GM23338 (cell line): ENCODE results near the gene LYST. TPM values are rescaled to one million over a fixed set of nuclear protein-coding genes. Genes with fewer than 3 reads are reported as not detected.
A peak's percentile ranks its signal among the peaks of the same experiment; 100 is the strongest.

Experiments used
- ATAC-seq: fragments of 200-7000 bp; cut with Tn5 transposase; 3 replicates; pipeline ENCODE4 v1.9.1; 2020
- DNase-seq: peaks from one replicate; pipeline ENCODE4 v3.0.0-alpha.2; 2015; ENCODE audit warnings: low spot score
- H2AFZ ChIP-seq: fragments of 200-600 bp; sonication (generic); 2 replicates; pipeline ENCODE4 v1.8.0; 2016; ENCODE audit warnings: antibody characterized with exemption, mild to moderate bottlenecking, moderate library complexity
- H3F3A ChIP-seq: fragments of 200-600 bp; sonication (generic); replicated peaks from 2 replicates; pipeline ENCODE4 v1.8.0; 2017; ENCODE audit warnings: antibody characterized with exemption, mixed run types, low read depth
- H3K27ac ChIP-seq: fragments of 200-600 bp; sonication (generic); 2 replicates; pipeline ENCODE4 v1.6.1; 2016; ENCODE audit warnings: low read depth
- H3K27me3 ChIP-seq: fragments of 200-600 bp; sonication (generic); 2 replicates; pipeline ENCODE4 v1.8.0; 2016; ENCODE audit warnings: mild to moderate bottlenecking, mixed run types, moderate library complexity; ENCODE audit not compliant: insufficient read depth
- H3K36me3 ChIP-seq: fragments of 200-600 bp; sonication (generic); 2 replicates; pipeline ENCODE4 v1.8.0; 2016; ENCODE audit warnings: mild to moderate bottlenecking; ENCODE audit not compliant: insufficient read depth
- H3K4me1 ChIP-seq: fragments of 200-600 bp; sonication (generic); 2 replicates; pipeline ENCODE4 v1.8.0; 2016; ENCODE audit warnings: mild to moderate bottlenecking, moderate library complexity; ENCODE audit not compliant: insufficient read depth
- H3K4me2 ChIP-seq: fragments of 200-600 bp; sonication (generic); 2 replicates; pipeline ENCODE4 v1.7.1; 2017; ENCODE audit warnings: mixed run types
- H3K4me3 ChIP-seq: fragments of 200-600 bp; sonication (generic); 2 replicates; pipeline ENCODE4 v1.6.1; 2016; ENCODE audit warnings: mixed run types
- H3K79me2 ChIP-seq: fragments of 200-600 bp; sonication (generic); replicated peaks from 2 replicates; pipeline ENCODE4 v1.8.0; 2017; ENCODE audit warnings: mild to moderate bottlenecking; ENCODE audit not compliant: insufficient read depth
- H3K9me2 ChIP-seq: fragments of 200-600 bp; sonication (generic); 2 replicates; pipeline ENCODE4 v1.8.0; 2017; ENCODE audit not compliant: insufficient read depth
- H4K20me1 ChIP-seq: fragments of 200-600 bp; sonication (generic); replicated peaks from 2 replicates; pipeline ENCODE4 v1.8.0; 2017; ENCODE audit warnings: mild to moderate bottlenecking; ENCODE audit not compliant: insufficient read depth
- H3K27ac Mint-ChIP-seq: 2 replicates; pipeline ENCODE4 v1.8.0; 2020; ENCODE audit warnings: inconsistent platforms, mild to moderate bottlenecking, moderate library complexity, mixed read lengths
- H3K27me3 Mint-ChIP-seq: 3 replicates; pipeline ENCODE4 v1.8.0; 2022; ENCODE audit warnings: low read depth, mild to moderate bottlenecking, moderate library complexity, mixed read lengths, inconsistent platforms; ENCODE audit not compliant: insufficient read depth, poor library complexity
- H3K36me3 Mint-ChIP-seq: 3 replicates; pipeline ENCODE4 v1.8.0; 2021; ENCODE audit warnings: low read depth, mild to moderate bottlenecking, inconsistent platforms, moderate library complexity, mixed read lengths
- H3K4me1 Mint-ChIP-seq: 3 replicates; pipeline ENCODE4 v1.8.0; 2020; ENCODE audit warnings: mild to moderate bottlenecking, inconsistent platforms, mixed read lengths
- H3K4me3 Mint-ChIP-seq: 3 replicates; pipeline ENCODE4 v1.8.0; 2021; ENCODE audit warnings: moderate library complexity, mild to moderate bottlenecking, inconsistent platforms, mixed read lengths
- H3K9me3 Mint-ChIP-seq: 3 replicates; pipeline ENCODE4 v1.8.0; 2020; ENCODE audit warnings: moderate library complexity, mild to moderate bottlenecking, inconsistent platforms, mixed read lengths
- CTCF ChIP-seq, 2 experiments: fragments of 200-600 bp in 1 of 2; sonication (generic) in 1 of 2; conservative IDR thresholded peaks; 2 replicates each; pipeline versions ENCODE4 v1.5.1 to v1.6.1; 2016 to 2017; ENCODE audit warnings: antibody characterized with exemption in 2 of 2, low read depth in 2 of 2, mild to moderate bottlenecking in 2 of 2, moderate library complexity in 1 of 2
- EZH2 ChIP-seq: fragments of 200-600 bp; sonication (generic); IDR thresholded peaks from one replicate; pipeline ENCODE4 v1.8.0; 2017; ENCODE audit warnings: antibody characterized with exemption, mild to moderate bottlenecking, low read depth; ENCODE audit not compliant: unreplicated experiment
- EZH2phosphoT487 ChIP-seq: fragments of 200-600 bp; sonication (generic); IDR thresholded peaks from one replicate; pipeline ENCODE4 v1.8.1; 2018; ENCODE audit warnings: antibody characterized with exemption; ENCODE audit not compliant: unreplicated experiment
- ZNF114 ChIP-seq: fragments of 250-450 bp; sonication (Bioruptor Pico); IDR thresholded peaks from 2 replicates; pipeline ENCODE4 v1.5.0; 2020; ENCODE audit warnings: mild to moderate bottlenecking, moderate library complexity
- ZNF462 ChIP-seq: fragments of 250-450 bp; sonication (Bioruptor Pico); IDR thresholded peaks from 2 replicates; pipeline ENCODE4 v1.5.0; 2020; ENCODE audit warnings: mild to moderate bottlenecking, moderate library complexity
- polyA plus RNA-seq: library from polyadenylated mRNA; unstranded; fragments of >200 nt; fragmentation: Nextera tagmentation; extraction: Ambion mirVana; gene quantifications from 2 replicates; pipeline ENCODE4 v1.2.1, GENCODE V29; 2016
- total RNA-seq: library from RNA; depleted of rRNA; stranded (reverse); fragments of >200 nt; shearing (Covaris generic); gene quantifications from 2 replicates; pipeline ENCODE4 v1.2.3, GENCODE V29; 2014

LYST gene
- total and polyA plus RNA-seq, 2 experiments from 2014 or later: 0.21 to 1.0 TPM

GRCh38 chr1:235628316-235629005 lies 238.2 kb downstream of the LYST start:
- Histone ChIP-seq H3F3A (peaks cover 8% of the 10 kb centered on the region), H3K36me3 (no peaks in the 10 kb centered on the region), H3K27ac (peak overlapping the region; percentile 27; the same call in 1 of the 2 replicates), H4K20me1 (no peaks in the 10 kb centered on the region), H3K79me2 (peaks cover 53% of the 10 kb centered on the region), H3K9me2 (peaks cover 6% of the 10 kb centered on the region; the same call in 1 of the 2 replicates), H3K4me3 (no peak overlapping the region), H3K4me2 (peak overlapping the region; percentile 66), H3K27me3 (no peaks in the 10 kb centered on the region), H2AFZ (no peak overlapping the region), H3K4me1 (peaks cover 43% of the 10 kb centered on the region)
- DNase-seq (peak; percentile 53), ATAC-seq (peak; percentile 58)
- Mint-ChIP-seq H3K36me3 (no peaks in the 10 kb centered on the region; the same call in 2 of the 3 replicates), H3K4me3 (peak overlapping the region; percentile 15; the same call in 1 of the 3 replicates), H3K27me3 (peaks cover 6% of the 10 kb centered on the region), H3K4me1 (peaks cover 68% of the 10 kb centered on the region), H3K27ac (no peak overlapping the region), H3K9me3 (no peaks in the 10 kb centered on the region)
- 0 out of 2 replicates have a peak, but pooled peaks have one; percentile 4 for TF ChIP-seq ZNF462 (CRISPR knock-in tag)
- no peak for TF ChIP-seq ZNF114
- TF ChIP-seq EZH2phosphoT487: no peak
- TF ChIP-seq EZH2: no peak

- H3K4me2 ChIP-seq: no peak overlapping the region
- H3K36me3 Mint-ChIP-seq: peaks cover 3% of the 10 kb centered on the region; the same call in 2 of the 3 replicates
- H3K79me2 ChIP-seq: peaks cover 54% of the 10 kb centered on the region
- ATAC-seq: no peak
- peaks cover 32% of the 10 kb centered on the region for H3K4me1 ChIP-seq
- no peaks in the 10 kb centered on the region for H4K20me1 ChIP-seq
- peaks cover 56% of the 10 kb centered on the region for H3K4me1 Mint-ChIP-seq
- H3K4me3 Mint-ChIP-seq: no peak overlapping the region
- no peak overlapping the region for H3K27ac ChIP-seq
- peaks cover 6% of the 10 kb centered on the region; the same call in 1 of the 2 replicates for H3K9me2 ChIP-seq
- peaks cover 6% of the 10 kb centered on the region for H3K27me3 Mint-ChIP-seq
- H3K9me3 Mint-ChIP-seq: no peaks in the 10 kb centered on the region
- H3K4me3 ChIP-seq: no peak overlapping the region
- H2AFZ ChIP-seq: no peak overlapping the region
- DNase-seq: no peak
- no peaks in the 10 kb centered on the region for H3K27me3 ChIP-seq
- peaks cover 8% of the 10 kb centered on the region for H3F3A ChIP-seq
- H3K27ac Mint-ChIP-seq: no peak overlapping the region
- H3K36me3 ChIP-seq: no peaks in the 10 kb centered on the region
- TF ChIP-seq CTCF (conservative IDR thresholded peaks at IDR 0.05; ENCODE audit: low read depth in 2 of 2): no peak
Observed at GRCh38 chr1:235625831-235626230, 240.9 kb downstream of the LYST start.
